Measurements from ENCODE around the gene FERMT3. TPM values are rescaled to one million over a fixed set of nuclear protein-coding genes. Genes with fewer than 3 reads are reported as not detected.

Gene FERMT3
- total RNA-seq, 1 donor: 7.0 TPM

DNA sequence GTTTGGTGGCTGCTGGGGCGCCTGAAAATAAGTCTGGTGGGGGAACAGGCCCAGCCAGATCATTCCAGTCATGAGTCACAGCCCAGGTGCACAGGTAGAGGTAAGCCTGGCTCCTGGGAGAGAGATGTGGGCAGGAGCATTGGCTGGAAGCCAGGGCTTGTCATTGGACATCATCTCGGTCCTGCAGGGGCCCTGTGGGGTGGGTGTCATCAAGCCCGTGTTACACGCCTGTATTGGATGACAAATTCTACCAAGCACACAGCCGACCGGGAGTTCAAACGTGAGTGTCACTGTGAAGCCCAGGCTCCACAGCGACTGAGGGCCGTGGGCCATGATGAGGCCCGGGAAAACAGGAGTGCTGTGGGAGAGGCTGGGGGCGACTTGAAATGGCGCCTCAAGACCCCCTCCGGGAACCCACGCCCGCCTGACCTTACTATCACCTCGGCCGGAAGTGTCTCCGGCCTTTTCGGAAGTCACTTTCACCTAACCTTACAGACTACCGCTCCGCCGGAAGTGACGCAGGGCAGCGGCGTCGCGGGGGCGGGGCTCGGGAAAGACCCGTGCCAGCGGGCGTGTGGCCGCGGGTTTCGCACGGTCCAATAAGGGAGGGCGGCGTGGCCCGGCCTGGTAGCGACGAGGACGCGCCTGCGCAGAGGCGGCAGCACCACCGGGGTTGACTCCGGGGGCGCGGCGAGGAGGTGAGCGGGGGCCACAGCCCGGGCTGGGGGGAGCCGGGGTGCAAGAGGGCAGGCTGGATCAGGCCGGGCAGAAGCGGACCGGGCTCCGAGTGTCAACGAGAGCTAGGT, 34.1 kb downstream of the FERMT3 start, which contains the start of gene FKBP2:
TSS of gene FKBP2 (plus strand) at position 661 of the 806 bp plus-strand sequence. CDS start 1,293 bp downstream, outside the sequence.
- peak; percentile 96 for DNase-seq (ENCODE audit: low read depth)
- H3K4me3 ChIP-seq (ENCODE audit: low read depth, low read length): peak within 1 kb of the TSS; percentile 83
- TF ChIP-seq, protein P1, sequence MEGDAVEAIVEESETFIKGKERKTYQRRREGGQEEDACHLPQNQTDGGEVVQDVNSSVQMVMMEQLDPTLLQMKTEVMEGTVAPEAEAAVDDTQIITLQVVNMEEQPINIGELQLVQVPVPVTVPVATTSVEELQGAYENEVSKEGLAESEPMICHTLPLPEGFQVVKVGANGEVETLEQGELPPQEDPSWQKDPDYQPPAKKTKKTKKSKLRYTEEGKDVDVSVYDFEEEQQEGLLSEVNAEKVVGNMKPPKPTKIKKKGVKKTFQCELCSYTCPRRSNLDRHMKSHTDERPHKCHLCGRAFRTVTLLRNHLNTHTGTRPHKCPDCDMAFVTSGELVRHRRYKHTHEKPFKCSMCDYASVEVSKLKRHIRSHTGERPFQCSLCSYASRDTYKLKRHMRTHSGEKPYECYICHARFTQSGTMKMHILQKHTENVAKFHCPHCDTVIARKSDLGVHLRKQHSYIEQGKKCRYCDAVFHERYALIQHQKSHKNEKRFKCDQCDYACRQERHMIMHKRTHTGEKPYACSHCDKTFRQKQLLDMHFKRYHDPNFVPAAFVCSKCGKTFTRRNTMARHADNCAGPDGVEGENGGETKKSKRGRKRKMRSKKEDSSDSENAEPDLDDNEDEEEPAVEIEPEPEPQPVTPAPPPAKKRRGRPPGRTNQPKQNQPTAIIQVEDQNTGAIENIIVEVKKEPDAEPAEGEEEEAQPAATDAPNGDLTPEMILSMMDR (IDR thresholded peaks at IDR 0.05; ENCODE audit: insufficient read depth, low read length): no peak

DNA sequence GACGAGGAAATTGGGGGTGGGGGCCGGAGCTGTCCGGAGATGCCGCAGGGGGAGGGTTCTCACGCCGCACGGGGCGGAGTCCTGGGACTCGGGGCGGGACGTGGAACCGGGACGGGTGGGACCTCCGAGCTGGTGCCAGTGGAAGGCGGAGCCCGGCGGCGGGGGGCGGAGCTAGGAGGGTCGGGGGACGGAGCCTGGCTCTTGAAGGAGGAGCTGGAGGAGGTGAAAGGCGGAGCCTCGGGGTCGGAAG, 34.6 kb downstream of the FERMT3 start:
- peak; percentile 99 for DNase-seq (ENCODE audit: low read depth)
- TF ChIP-seq, protein P1 (IDR thresholded peaks at IDR 0.05; ENCODE audit: insufficient read depth, low read length): no peak
- peak overlapping the region; percentile 80 for H3K4me3 ChIP-seq (ENCODE audit: low read depth, low read length)

DNA sequence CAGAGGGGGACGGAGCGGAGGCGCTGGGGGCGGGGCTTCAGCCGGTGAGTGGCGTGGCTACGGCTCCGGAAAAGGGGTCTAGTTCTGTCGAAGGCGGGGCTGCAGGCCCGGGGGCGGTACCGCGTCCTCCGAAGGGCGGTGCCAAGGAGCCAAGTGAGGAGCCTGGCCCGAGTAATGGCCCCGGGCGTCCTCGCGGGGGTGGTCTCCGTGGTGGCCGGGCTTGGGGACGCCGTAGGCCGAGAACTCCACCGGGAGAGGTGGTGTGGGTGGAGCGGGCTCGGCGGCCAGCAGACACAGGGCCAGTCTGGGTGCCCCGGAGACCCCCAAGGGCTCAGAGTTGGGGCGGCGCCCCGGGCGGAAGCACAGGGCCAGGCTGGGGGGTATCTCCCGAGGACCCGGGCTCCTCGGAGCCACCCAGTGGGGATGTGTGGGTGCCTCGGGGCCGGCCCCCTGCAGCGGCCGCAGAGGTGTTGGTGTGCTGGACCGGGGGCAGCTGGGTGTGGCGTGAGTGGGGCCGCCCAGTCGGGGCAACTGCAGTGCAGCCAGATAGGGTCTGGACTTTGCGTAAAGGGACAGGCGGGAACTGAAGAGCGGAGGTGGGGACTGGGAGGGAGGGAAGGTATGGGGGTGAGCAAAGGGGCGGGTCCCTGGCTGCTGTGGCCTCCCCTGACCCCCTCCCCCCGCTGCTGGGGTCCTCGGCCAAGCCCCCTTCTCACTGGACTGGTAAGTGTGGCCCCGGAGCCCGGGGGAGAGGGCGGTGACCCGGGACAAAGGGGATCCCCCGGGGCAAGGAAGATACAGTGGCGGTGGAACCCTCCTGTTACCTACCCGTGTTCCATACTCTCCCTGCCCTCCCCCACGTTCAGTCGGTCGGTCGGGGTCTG, 35.2 kb downstream of the FERMT3 start:
- no peak for DNase-seq (ENCODE audit: low read depth)
- peak overlapping the region; percentile 83 for H3K4me3 ChIP-seq (ENCODE audit: low read depth, low read length)
- TF ChIP-seq, protein P1 (IDR thresholded peaks at IDR 0.05; ENCODE audit: insufficient read depth, low read length): no peak

DNA sequence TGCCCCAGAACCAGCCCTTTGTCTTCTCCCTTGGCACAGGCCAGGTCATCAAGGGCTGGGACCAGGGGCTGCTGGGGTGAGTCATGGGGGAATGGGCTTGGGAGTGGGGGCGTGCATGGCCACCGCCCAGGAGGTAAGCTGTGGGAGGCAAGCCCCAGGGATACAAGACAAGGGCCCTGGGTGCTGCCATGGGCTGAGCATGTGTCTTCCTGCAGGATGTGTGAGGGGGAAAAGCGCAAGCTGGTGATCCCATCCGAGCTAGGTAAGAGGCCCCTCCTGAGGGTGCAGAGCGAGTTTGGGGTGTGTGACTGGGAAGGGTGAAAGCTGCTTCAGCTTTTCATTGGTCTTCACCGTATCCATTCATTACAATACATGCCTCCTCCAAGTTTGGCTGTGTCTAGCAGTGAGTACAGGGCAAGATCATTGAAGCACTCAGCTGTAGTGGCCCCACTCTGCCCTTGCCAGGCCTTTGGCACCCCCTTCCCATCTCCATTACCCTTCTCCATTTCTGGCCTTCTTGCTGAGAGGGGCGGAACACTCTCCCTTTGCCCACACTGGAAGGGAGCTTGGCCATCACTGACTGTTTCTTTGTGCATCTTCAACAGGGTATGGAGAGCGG, 36.8 kb downstream of the FERMT3 start:
- DNase-seq (ENCODE audit: low read depth): no peak
- TF ChIP-seq, protein P1 (IDR thresholded peaks at IDR 0.05; ENCODE audit: insufficient read depth, low read length): no peak
- H3K4me3 ChIP-seq (ENCODE audit: low read depth, low read length): peak overlapping the region; percentile 33

DNA sequence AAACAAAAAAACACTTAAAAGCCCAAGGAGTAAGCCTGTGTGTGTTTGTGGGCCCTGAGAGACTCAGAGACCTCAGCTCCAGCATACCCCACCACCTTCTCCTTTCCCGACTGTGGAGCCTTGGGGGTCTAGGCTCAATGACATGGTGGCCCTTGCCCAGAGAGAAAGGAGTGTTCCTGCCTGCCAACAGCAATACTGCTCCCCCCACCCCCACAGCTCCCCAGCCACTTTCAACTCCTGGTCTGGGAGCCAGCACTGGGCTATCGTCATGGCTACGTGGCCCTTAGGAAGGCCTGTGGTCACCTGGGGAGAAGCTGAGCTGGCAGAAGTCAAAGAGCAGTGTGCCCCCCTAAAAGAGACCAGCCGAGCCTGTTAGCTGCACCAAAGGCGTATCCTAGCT, 37.6 kb downstream of the FERMT3 start:
- DNase-seq (ENCODE audit: low read depth): no peak
- no peak overlapping the region for H3K4me3 ChIP-seq (ENCODE audit: low read depth, low read length)
- TF ChIP-seq, protein P1 (IDR thresholded peaks at IDR 0.05; ENCODE audit: insufficient read depth, low read length): no peak

DNA sequence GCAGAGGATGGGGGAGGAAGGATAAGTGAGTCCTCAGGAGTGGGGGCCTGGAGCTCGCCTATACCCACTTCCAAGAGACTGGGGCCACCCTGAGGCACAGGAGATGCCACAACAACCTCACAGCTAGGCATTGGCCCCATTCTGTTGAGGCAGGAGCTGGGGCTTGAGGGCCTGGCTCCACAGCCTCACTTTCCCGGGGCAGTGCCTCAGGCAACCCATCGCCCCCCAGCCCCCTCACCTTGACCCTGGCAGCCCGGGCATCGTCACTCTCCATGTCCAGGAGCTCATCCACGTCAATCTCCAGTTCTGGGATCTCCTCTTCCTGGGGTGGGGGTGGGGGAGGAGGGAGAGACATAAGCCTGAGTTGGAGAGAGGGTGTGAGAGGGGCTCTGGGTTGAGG, 38.4 kb downstream of the FERMT3 start:
- H3K4me3 ChIP-seq (ENCODE audit: low read depth, low read length): peak overlapping the region; percentile 93
- TF ChIP-seq, protein P1 (IDR thresholded peaks at IDR 0.05; ENCODE audit: insufficient read depth, low read length): no peak
- no peak for DNase-seq (ENCODE audit: low read depth)
